Stimulated activated CD8-positive, alpha-beta memory T cell treated with anti-CD3 and anti-CD28 coated beads, Interleukin-15, amount 100 ng/mL, for 48 hours (primary cell): ENCODE measurements around the gene IQSEC3.
A peak's percentile ranks its signal among the peaks of the same experiment; 100 is the strongest.
"Not testable (repeated sequence)": the region's sequence is repeated elsewhere in the genome, so short reads cannot be mapped to it uniquely, and the experiment has no call there.

Experiments used
- DNase-seq, 2 donors: peaks; one replicate each; pipeline ENCODE4 v3.0.0-alpha.2; 2020; ENCODE audit warnings: low read depth in 2 of 2

The IQSEC3 gene

GRCh38 chr12:177980-178828 is 111.6 kb downstream of the IQSEC3 start:
- no peak for DNase-seq

DNA sequence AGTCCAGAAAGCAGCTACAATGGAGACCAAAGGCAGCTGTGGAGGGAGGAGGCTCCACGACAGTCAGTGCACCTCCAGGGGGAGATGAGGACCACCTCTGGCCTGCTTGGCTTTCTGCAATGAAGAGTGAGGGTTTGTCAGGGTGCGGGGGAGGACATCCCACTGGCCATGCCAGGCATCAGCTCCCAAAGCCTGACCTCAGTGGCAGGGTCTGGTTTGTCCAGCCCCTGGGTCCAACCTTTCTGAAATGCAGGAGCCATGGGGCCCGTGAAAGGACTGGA is 112.2 kb downstream of the IQSEC3 start:
- DNase-seq = no peak

DNA sequence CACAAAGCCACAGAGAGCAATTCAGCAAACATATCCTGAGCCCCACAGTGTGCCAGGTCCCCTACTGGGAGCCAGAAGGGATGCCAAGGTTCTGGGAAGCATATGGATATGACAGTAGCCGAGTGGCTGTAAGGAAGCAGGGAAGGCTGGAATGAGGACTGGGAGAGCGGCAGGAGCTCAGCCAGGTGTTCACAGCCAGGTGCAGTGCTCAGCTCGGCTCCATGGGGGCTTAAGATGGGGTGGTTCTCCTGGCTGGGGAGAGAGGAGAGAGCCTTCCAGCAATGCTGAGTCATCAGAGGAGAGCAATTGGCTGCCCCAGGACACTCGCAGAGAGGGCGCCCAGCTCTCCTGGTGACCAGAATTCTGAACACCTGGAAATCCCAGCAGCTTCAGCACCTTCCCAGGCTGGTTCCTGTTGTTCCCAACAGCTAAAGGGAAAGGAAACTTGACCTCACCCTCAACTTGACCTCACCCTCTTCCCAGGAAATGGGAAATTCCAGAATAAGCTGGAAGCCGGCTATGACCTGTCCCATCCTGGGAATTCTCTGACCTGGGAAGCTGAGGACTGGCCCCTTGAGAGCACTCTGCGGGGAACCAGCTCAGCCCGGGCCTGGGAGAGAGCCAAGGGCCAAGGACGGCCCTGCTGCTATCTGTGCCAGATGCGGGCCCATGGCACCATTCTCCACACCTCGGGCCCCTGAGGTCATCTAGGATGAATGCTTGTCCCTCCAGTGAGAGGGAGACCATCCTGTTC is 112.7 kb downstream of the IQSEC3 start:
- DNase-seq = no peak

- DNase-seq = no peak
Observed at GRCh38 chr12:179885-180284, 113.3 kb downstream of the IQSEC3 start.

DNA sequence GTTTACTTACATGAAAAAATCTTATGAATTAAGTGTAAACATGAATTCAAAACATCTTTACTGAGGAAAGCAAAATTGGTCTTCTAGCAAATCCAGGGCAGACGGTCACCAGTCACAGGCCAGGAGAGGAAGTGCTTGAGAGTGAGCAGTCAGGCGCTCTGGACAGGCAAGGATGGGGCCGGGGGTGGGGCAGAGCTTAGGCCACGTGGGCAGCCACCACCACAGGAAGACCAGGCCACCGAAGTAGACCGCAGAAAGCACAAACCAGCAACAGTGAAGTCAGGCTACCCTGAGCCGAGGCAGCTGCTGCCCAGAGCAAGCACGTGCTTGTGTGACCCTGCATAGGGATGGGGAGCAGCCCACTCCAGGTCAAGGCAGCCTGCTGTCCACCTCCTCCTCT is 113.9 kb downstream of the IQSEC3 start:
- no peak for DNase-seq

DNA sequence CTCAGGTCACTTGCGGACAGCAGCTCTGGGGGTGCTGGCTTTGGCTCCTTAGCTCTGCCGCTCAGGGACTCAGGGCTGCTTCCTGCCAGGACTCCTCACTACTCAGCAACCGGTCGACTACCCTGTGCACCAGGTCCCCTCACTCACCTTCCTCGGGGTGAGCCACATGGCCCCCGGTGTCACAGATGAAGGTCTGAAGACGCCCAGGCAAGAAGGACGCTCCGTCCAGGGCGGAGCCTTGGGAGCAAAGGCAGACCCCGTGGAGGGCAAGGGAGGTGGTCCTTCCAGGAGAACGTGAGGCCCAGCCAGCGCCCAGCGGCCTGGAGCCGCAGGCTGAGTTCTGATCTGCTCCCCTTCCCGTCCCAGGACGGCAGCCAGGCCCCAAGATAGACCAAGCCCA is 115.4 kb downstream of the IQSEC3 start:
- no peak for DNase-seq

DNA sequence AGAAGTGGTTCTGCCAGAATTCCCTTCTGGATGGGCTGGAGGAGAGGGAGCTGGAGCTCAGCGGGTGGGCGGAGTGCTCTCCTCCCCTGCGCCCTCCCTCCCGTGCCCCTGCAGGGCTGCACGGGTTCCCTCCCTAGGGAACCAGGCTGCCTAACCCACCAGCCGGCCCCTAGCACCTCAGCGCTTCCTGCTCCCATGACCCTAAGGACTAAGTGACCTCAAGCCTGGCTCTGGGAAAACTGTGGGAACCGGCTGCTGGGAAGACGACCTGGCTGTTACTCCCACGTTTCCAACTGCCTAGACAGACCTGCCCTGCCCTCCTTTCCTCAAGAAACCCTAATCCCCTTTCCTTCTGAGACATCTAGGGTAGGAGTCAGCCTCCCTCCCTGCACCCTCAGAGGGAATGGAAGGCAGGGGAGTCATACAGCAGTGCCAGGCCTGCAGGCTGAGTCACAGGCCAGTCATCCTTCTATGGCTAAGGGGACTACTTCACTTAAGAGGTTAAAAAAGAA is 115.9 kb downstream of the IQSEC3 start:
- DNase-seq = no peak

DNA sequence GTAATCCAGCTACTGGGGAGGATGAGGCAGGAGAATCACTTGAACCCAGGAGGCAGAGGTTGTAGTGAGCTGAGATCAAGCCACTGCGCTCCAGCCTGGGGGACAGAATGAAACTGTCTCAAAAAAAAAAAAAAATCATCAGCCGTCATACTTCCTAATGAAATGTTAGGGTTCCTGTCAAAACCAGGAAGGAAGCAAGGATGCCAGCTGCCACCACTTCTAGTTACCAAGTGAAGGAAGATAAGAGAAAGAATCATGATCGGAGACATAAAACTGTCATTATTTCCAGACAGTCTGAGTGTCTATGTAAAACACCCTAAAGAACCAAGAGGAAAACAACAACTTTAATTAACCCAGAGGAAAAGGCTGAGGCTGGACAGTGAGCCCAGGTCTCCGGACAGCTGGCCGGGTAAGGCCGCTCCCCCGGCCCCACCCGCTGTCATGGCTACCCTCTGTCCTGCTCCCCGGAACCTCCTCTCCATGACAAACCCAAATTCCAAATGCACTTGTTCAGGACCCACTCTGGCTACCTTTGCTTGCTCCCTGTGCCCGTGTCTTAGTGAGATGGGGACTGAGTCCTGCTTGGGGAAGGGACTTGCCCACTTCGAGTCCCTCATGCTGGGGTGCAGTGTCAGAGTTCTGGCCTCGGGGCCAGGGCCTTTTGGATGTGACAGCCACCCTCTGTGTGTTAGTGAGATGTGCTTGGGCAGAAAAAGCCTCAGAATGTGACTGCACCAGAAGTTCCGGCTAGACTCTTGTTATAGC is 118.4 kb downstream of the IQSEC3 start:
- DNase-seq = no peak

GRCh38 chr12:185576-185955 is 119.0 kb downstream of the IQSEC3 start:
- DNase-seq = no peak

GRCh38 chr12:186006-186625 is 119.5 kb downstream of the IQSEC3 start:
- DNase-seq = no peak

GRCh38 chr12:187986-188909 is 121.7 kb downstream of the IQSEC3 start:
- not testable (repeated sequence) for DNase-seq

GRCh38 chr12:188910-189621 is 122.5 kb downstream of the IQSEC3 start:
- DNase-seq = peak; percentile 19 to 25

DNA sequence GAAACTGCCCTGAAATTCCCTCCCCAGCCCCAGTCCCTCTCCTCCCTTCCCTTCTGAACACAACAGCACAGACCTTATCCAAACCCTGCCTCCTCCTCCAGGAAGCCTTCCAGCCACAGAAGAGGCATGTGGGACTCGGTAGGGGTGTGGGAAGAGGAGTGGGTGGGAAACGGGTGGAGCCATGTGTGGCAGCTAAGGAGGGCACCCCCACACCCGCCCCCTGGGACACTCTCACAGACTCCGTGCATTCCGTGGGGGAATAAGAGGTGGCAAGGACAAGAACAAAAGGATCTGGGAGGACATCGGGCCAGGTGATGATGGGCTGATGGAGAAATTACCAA is 123.0 kb downstream of the IQSEC3 start:
- DNase-seq = no peak

- no peak for DNase-seq
Observed at GRCh38 chr12:190881-191280, 124.3 kb downstream of the IQSEC3 start.

DNA sequence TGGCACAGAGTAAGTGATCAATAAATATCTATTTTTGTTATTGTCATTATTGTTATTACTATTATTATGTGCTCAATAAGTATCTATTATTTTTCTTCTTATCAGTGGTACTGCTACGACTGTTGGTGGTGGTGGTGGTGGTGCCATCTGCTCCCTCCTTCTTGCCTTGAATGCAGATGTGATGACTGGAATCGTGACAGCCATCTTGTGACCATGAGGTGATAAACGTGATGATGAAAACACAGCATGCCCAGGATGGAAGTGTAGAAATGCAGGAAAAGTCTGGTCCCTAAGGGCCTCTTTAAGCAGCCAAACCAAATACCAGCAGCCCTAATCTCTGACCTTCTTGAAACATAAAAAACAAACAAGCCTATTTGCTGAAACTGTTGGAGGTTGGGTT is 125.0 kb downstream of the IQSEC3 start:
- DNase-seq = no peak

DNA sequence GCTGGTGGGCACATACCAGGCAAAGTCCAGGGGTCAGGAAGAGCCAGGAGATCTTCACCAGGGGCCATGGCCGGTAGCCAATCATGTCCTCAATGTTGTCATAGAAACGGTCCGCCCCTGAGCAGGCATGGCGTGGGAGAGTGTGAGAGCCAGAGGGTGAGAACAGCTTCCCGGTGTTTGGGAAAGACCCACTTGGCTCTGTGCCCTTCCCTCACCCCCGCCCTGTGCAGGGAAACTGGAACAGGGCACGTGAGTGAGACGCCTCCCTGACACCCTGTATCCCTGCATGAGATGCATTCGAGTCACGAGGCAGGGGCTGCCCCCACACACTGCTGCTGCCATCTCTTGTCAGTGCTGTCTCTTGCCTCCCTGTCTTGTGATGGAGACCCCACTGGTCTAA is 126.7 kb downstream of the IQSEC3 start:
- no peak for DNase-seq

DNA sequence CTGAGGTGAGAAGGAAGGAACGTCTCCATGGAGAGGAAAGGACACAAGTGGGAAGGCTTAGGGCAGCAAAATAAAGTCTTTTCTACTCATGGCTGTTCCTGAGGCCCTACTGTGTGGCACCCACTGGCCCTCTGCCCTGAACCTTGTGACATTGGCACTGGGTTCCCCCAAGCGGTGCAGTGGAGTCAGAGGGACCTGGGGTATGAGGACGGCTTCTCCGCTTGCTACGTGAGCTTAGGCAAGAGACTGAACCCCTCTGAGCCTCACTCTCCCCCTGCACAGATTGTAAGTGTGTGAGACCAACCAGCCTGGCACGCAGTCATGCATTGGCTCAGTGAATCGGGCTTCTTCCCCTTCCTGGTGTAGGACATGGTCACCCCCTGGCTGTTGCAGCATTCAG is 127.7 kb downstream of the IQSEC3 start:
- no peak for DNase-seq

- DNase-seq = no peak
Observed at GRCh38 chr12:195156-195555, 128.6 kb downstream of the IQSEC3 start.

DNA sequence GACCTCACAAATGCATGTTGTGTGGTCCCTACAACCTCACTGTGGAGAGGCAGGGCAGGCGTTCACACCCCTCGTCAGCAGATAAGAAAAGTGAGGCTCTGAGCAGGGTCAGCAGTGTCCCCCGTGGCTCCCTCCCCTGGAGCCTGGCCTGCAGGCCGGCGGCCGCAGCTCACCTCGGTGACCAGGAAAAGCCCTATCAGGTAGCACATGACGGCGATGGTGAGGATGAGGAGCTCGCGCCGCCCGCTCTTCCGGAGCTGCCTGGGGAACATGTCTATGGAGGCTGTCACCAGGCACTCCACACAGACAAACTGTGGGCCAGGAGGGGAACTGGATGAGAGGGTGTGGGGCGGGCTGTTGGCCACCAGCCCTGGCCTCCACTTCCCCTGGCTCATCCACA is 129.4 kb downstream of the IQSEC3 start:
- DNase-seq = no peak

DNA sequence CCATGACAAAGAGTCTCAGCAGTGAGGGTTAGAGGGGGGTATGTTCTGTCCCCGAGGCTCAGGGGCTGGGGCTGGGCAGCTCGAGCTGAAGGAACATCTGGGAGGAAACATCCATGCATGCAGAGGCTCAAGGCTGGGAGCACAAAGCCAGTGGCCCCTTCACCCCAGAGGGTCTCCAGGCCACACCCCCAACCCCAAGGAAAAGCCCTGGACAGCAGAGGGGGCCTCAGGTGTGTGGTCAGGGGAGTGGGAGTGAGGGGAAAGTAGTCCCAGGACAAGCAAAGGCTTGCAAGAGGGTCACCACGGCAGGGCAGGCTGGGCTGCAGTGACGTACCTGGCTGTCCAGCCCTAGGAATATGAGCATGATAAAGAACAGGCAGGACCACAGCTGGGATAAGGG is 129.9 kb downstream of the IQSEC3 start:
- no peak for DNase-seq
